ENCODE results near the gene GAL3ST2.

Gene GAL3ST2

DNA sequence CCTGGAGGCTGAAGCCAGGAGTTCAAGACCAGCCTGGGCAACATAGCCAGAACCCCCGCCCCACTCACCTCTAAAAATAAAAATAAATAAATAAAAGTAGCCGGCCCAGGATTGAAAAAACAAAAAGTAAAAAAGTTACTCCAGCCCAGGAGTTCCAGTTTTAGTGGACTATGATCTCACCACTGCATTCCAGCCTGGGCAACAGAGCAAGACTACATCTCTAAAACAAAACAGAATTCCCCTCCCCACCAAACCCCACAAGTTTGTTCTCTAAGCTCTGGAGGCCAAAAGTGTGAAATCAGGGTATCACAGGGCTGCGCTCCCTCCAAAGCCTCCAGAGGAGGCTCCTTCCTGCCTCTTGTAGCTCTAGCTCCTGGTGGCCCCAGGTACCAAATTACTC is 40.5 kb upstream of the GAL3ST2 start:
- TF ChIP-seq, protein P1, sequence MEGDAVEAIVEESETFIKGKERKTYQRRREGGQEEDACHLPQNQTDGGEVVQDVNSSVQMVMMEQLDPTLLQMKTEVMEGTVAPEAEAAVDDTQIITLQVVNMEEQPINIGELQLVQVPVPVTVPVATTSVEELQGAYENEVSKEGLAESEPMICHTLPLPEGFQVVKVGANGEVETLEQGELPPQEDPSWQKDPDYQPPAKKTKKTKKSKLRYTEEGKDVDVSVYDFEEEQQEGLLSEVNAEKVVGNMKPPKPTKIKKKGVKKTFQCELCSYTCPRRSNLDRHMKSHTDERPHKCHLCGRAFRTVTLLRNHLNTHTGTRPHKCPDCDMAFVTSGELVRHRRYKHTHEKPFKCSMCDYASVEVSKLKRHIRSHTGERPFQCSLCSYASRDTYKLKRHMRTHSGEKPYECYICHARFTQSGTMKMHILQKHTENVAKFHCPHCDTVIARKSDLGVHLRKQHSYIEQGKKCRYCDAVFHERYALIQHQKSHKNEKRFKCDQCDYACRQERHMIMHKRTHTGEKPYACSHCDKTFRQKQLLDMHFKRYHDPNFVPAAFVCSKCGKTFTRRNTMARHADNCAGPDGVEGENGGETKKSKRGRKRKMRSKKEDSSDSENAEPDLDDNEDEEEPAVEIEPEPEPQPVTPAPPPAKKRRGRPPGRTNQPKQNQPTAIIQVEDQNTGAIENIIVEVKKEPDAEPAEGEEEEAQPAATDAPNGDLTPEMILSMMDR (IDR thresholded peaks at IDR 0.05; ENCODE audit: low read length): no peak
- TF ChIP-seq EZH2 (optimal IDR thresholded peaks at IDR 0.05; ENCODE audit: low read depth, low read length): no peak
- TF ChIP-seq EZH2phosphoT487 (IDR thresholded peaks at IDR 0.05; ENCODE audit: low read length): no peak
- no peaks in the 10 kb centered on the region for H4K20me1 ChIP-seq (ENCODE audit: insufficient read depth, low read length)
- no peaks in the 10 kb centered on the region for H3K9me3 ChIP-seq (replicated peaks; ENCODE audit: insufficient read depth, low read length)
- no peak overlapping the region for H3K27ac ChIP-seq (ENCODE audit: low read length)
- H3F3A ChIP-seq (ENCODE audit: insufficient read depth, low read length): no peaks in the 10 kb centered on the region; the same call in 1 of the 2 replicates
- no peaks in the 10 kb centered on the region for H3K36me3 ChIP-seq (replicated peaks; ENCODE audit: insufficient read depth, low read length)
- H3K4me3 ChIP-seq (ENCODE audit: low read length): no peak overlapping the region
- no peak overlapping the region for H3K9ac ChIP-seq (ENCODE audit: low read length)
- H2AFZ ChIP-seq (ENCODE audit: low read length): no peak overlapping the region
- no peaks in the 10 kb centered on the region for H3K79me2 ChIP-seq (ENCODE audit: low read length)
- no peaks in the 10 kb centered on the region for H3K9me2 ChIP-seq (replicated peaks; ENCODE audit: insufficient read depth, low read length)
- peaks cover 3% of the 10 kb centered on the region for H3K4me1 ChIP-seq (ENCODE audit: low read length)
- no peak for DNase-seq
- no peak overlapping the region for H3K4me2 ChIP-seq (ENCODE audit: low read depth, low read length)
- no peaks in the 10 kb centered on the region for H3K27me3 ChIP-seq (replicated peaks; ENCODE audit: insufficient read depth, low read length)

DNA sequence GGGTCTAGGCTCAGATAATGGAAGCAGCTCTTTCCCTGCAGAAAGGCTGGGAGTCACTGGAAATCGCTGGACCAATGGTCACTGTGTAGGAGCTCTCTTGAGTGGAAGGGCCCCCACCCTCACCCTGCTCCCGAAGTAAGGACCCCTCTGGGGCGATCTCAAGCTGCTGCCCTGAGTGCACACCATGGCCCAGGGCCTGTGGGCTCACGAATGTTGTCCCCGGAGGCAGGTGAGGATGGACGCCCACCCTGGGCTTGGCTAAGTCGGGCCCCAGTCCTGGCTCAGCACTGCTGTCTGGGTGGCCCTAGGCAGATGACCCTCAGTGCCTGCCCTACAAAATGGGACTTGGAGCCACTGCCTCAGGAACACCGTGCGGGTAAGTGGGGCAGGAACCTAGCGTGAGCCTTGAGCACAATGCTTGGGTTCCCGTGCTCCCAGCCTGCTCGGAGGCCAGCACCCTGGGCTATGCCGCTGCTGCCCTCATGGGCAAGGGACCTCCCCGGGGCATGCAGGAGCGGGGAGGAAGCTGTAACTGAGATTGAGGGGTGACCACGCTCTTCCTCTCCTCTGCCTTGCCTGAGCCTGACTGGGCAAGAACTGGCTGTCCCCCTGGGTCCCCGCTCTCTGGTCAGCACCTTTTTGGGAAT is 38.5 kb upstream of the GAL3ST2 start:
- Histone ChIP-seq H3K9me3 (replicated peaks; ENCODE audit: insufficient read depth, low read length) (no peaks in the 10 kb centered on the region), H3K36me3 (replicated peaks; ENCODE audit: insufficient read depth, low read length) (no peaks in the 10 kb centered on the region)
- TF ChIP-seq EZH2phosphoT487 (IDR thresholded peaks at IDR 0.05; ENCODE audit: low read length) (no peak), EZH2 (optimal IDR thresholded peaks at IDR 0.05; ENCODE audit: low read depth, low read length) (no peak)
- TF ChIP-seq, protein P1 (IDR thresholded peaks at IDR 0.05; ENCODE audit: low read length): no peak

GRCh38 chr2:241739177-241739576 is 37.4 kb upstream of the GAL3ST2 start:
- peaks cover 3% of the 10 kb centered on the region; the same call in 1 of the 2 replicates for H3K4me1 ChIP-seq (ENCODE audit: low read length)
- H3K4me3 ChIP-seq (ENCODE audit: low read length): no peak overlapping the region
- no peaks in the 10 kb centered on the region for H3F3A ChIP-seq (ENCODE audit: insufficient read depth, low read length)
- no peaks in the 10 kb centered on the region for H3K79me2 ChIP-seq (ENCODE audit: low read length)
- no peaks in the 10 kb centered on the region for H3K36me3 ChIP-seq (replicated peaks; ENCODE audit: insufficient read depth, low read length)
- H3K9me3 ChIP-seq (replicated peaks; ENCODE audit: insufficient read depth, low read length): no peaks in the 10 kb centered on the region
- no peak overlapping the region for H3K9ac ChIP-seq (ENCODE audit: low read length)
- no peaks in the 10 kb centered on the region for H4K20me1 ChIP-seq (ENCODE audit: insufficient read depth, low read length)
- no peak overlapping the region for H2AFZ ChIP-seq (ENCODE audit: low read length)
- H3K27ac ChIP-seq (ENCODE audit: low read length): no peak overlapping the region
- DNase-seq: no peak
- H3K4me2 ChIP-seq (ENCODE audit: low read depth, low read length): no peak overlapping the region
- H3K27me3 ChIP-seq (replicated peaks; ENCODE audit: insufficient read depth, low read length): no peaks in the 10 kb centered on the region
- no peaks in the 10 kb centered on the region for H3K9me2 ChIP-seq (replicated peaks; ENCODE audit: insufficient read depth, low read length)
- TF ChIP-seq, protein P1 (IDR thresholded peaks at IDR 0.05; ENCODE audit: low read length): no peak
- TF ChIP-seq EZH2phosphoT487 (IDR thresholded peaks at IDR 0.05; ENCODE audit: low read length) (no peak), EZH2 (optimal IDR thresholded peaks at IDR 0.05; ENCODE audit: low read depth, low read length) (no peak)

More for the DNA sequence above, 38.5 kb upstream of the GAL3ST2 start:
- no peak for DNase-seq
- Histone ChIP-seq H2AFZ (ENCODE audit: low read length) (no peak overlapping the region), H3K4me1 (ENCODE audit: low read length) (peaks cover 3% of the 10 kb centered on the region), H3K9me2 (replicated peaks; ENCODE audit: insufficient read depth, low read length) (no peaks in the 10 kb centered on the region), H3K4me3 (ENCODE audit: low read length) (no peak overlapping the region), H3K9ac (ENCODE audit: low read length) (no peak overlapping the region), H4K20me1 (ENCODE audit: insufficient read depth, low read length) (no peaks in the 10 kb centered on the region), H3K27ac (ENCODE audit: low read length) (no peak overlapping the region), H3F3A (ENCODE audit: insufficient read depth, low read length) (no peaks in the 10 kb centered on the region; the same call in 1 of the 2 replicates), H3K4me2 (ENCODE audit: low read depth, low read length) (no peak overlapping the region), H3K27me3 (replicated peaks; ENCODE audit: insufficient read depth, low read length) (no peaks in the 10 kb centered on the region), H3K79me2 (ENCODE audit: low read length) (no peaks in the 10 kb centered on the region)
